Measurements from ENCODE around the gene AUTS2.

DNA sequence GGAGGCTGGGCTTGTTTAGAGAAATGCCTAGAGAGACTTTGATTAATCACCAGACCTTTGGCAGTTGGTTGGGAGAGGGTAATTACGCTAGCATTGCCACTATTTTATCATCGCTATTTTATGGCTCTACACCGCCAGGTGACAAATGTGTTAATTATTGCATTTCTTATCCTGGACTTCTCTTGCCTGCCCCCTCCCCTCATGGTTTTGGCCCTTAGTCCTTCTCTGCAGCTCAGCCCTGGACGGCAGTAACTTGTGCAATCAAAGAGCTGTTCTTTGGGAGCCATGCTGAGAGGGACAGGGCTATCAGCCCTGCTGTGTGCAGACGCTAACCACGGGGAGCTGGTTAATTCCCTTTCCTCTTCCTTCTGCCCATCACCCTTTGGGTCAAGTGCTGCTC, 585.0 kb downstream of the AUTS2 start:
- TF ChIP-seq, protein P1, sequence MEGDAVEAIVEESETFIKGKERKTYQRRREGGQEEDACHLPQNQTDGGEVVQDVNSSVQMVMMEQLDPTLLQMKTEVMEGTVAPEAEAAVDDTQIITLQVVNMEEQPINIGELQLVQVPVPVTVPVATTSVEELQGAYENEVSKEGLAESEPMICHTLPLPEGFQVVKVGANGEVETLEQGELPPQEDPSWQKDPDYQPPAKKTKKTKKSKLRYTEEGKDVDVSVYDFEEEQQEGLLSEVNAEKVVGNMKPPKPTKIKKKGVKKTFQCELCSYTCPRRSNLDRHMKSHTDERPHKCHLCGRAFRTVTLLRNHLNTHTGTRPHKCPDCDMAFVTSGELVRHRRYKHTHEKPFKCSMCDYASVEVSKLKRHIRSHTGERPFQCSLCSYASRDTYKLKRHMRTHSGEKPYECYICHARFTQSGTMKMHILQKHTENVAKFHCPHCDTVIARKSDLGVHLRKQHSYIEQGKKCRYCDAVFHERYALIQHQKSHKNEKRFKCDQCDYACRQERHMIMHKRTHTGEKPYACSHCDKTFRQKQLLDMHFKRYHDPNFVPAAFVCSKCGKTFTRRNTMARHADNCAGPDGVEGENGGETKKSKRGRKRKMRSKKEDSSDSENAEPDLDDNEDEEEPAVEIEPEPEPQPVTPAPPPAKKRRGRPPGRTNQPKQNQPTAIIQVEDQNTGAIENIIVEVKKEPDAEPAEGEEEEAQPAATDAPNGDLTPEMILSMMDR (IDR thresholded peaks at IDR 0.05; ENCODE audit: low read length): no peak
- TF ChIP-seq EZH2 (IDR thresholded peaks at IDR 0.05; ENCODE audit: borderline replicate concordance, low read length): no peak

All from OCI-LY1 (cell line).